AG04449 (cell line): ENCODE measurements around the gene TARBP1.

Experiments
- CTCF ChIA-PET: fragments of 350-600 bp; formaldehyde crosslinking; extraction: SDS; loops from one replicate; lab custom pipeline; 2021; ENCODE audit warnings: antibody characterized with exemption; lab: Yijun Ruan, JAX
- POLR2A ChIA-PET: fragments of 400-600, 350-600 bp; formaldehyde crosslinking; extraction: SDS; loops from one replicate; lab custom pipeline; 2020; ENCODE audit warnings: antibody characterized with exemption, inconsistent platforms; lab: Yijun Ruan, JAX
- DNase-seq: peaks from one replicate; pipeline ENCODE4 v3.0.0-alpha.2; 2010; ENCODE audit warnings: low read depth, low spot score
- H3K4me3 ChIP-seq: 2 replicates; pipeline ENCODE4 v1.5.1; 2011; ENCODE audit warnings: low read depth, mild to moderate bottlenecking, control low read depth, low read length
- CTCF ChIP-seq: IDR thresholded peaks from one replicate; pipeline ENCODE4 v1.5.1; 2011; ENCODE audit warnings: mild to moderate bottlenecking, moderate library complexity, low read length, control low read depth, inconsistent platforms; ENCODE audit not compliant: insufficient read depth; ENCODE audit errors: missing control alignments

Gene TARBP1

GRCh38 chr1:234479310-234479559 lies 256 bp upstream of the TARBP1 start:
- H3K4me3 ChIP-seq, result peak overlapping the region; percentile 71
- TF ChIP-seq CTCF, result no peak
- CTCF ChIA-PET, result interaction anchor here (2.3 kb wide), 1 partner anchor 614 kb away, joined by 6 read pairs; no protein-coding TSS in a partner anchor
- no peak for DNase-seq
- POLR2A ChIA-PET, result no interaction called here

- CTCF ChIA-PET, result interaction anchor here (0.8 to 1.9 kb wide), 4 partner anchors 9 to 106 kb away, joined by 3 to 10 read pairs (median 5); no protein-coding TSS in a partner anchor
- peak overlapping the region; percentile 71 for H3K4me3 ChIP-seq
- TF ChIP-seq CTCF, result no peak
- DNase-seq, result no peak
- POLR2A ChIA-PET, result no interaction called here
Observed at GRCh38 chr1:234478152-234478480, 863 bp downstream of the TARBP1 start.

- CTCF ChIA-PET, result interaction anchor here (0.8 to 1.9 kb wide), 4 partner anchors 10 to 107 kb away, joined by 3 to 10 read pairs (median 5); no protein-coding TSS in a partner anchor
- peak overlapping the region; percentile 71 for H3K4me3 ChIP-seq
- no peak for TF ChIP-seq CTCF
- POLR2A ChIA-PET, result no interaction called here
- no peak for DNase-seq
Observed at GRCh38 chr1:234477386-234478151, 1.4 kb downstream of the TARBP1 start.

GRCh38 chr1:234476172-234476571 lies 2.8 kb downstream of the TARBP1 start:
- DNase-seq, result no peak
- no peak for TF ChIP-seq CTCF
- ChIA-PET POLR2A (no interaction called here), CTCF (interaction anchor here (2.2 kb wide), 1 partner anchor 11 kb away, joined by 6 read pairs; no protein-coding TSS in a partner anchor)
- H3K4me3 ChIP-seq, result no peak overlapping the region

GRCh38 chr1:234475167-234475793 lies 3.7 kb downstream of the TARBP1 start:
- TF ChIP-seq CTCF, result no peak
- ChIA-PET CTCF (interaction anchor here (2.2 kb wide), 1 partner anchor 11 kb away, joined by 6 read pairs; no protein-coding TSS in a partner anchor), POLR2A (no interaction called here)
- DNase-seq, result no peak
- H3K4me3 ChIP-seq, result no peak overlapping the region

- no peak overlapping the region for H3K4me3 ChIP-seq
- no peak for DNase-seq
- ChIA-PET CTCF (interaction anchor here (2.2 kb wide), 1 partner anchor 12 kb away, joined by 6 read pairs; no protein-coding TSS in a partner anchor), POLR2A (no interaction called here)
- TF ChIP-seq CTCF, result no peak
Observed at GRCh38 chr1:234474375-234474774, 4.6 kb downstream of the TARBP1 start.
